DND-41 (cell line): ENCODE results near the gene ZBTB32.

Experiments
- EZH2 ChIP-seq: IDR thresholded peaks from 3 replicates; pipeline ENCODE4 v1.6.1; 2012; ENCODE audit warnings: borderline replicate concordance, low read depth, mild to moderate bottlenecking, moderate library complexity, low read length, inconsistent platforms; ENCODE audit not compliant: severe bottlenecking
- TF ChIP-seq, protein P1 (sequence below): IDR thresholded peaks from 2 replicates; pipeline ENCODE4 v1.5.1; 2012; ENCODE audit warnings: borderline replicate concordance, low read length, moderate library complexity, mild to moderate bottlenecking; ENCODE audit not compliant: poor library complexity, severe bottlenecking; ENCODE audit errors: extremely low read depth

- TF ChIP-seq, protein P1, sequence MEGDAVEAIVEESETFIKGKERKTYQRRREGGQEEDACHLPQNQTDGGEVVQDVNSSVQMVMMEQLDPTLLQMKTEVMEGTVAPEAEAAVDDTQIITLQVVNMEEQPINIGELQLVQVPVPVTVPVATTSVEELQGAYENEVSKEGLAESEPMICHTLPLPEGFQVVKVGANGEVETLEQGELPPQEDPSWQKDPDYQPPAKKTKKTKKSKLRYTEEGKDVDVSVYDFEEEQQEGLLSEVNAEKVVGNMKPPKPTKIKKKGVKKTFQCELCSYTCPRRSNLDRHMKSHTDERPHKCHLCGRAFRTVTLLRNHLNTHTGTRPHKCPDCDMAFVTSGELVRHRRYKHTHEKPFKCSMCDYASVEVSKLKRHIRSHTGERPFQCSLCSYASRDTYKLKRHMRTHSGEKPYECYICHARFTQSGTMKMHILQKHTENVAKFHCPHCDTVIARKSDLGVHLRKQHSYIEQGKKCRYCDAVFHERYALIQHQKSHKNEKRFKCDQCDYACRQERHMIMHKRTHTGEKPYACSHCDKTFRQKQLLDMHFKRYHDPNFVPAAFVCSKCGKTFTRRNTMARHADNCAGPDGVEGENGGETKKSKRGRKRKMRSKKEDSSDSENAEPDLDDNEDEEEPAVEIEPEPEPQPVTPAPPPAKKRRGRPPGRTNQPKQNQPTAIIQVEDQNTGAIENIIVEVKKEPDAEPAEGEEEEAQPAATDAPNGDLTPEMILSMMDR = no peak
- no peak for TF ChIP-seq EZH2
Measured at GRCh38 chr19:35746087-35746462, 41.7 kb downstream of the ZBTB32 start.
